ENCODE measurements around the gene NRG2. TPM values are rescaled to one million over a fixed set of nuclear protein-coding genes. Genes with fewer than 3 reads are reported as not detected.

The NRG2 gene
- total RNA-seq, 1 experiment from 2014 or later, result 0.91 TPM

GRCh38 chr5:140076142-140076541 is 33.0 kb upstream of the NRG2 start:
- Histone ChIP-seq H3K9ac (ENCODE audit: low read length) (no peak overlapping the region), H3K4me2 (ENCODE audit: low read length) (no peak overlapping the region), H3K4me3 (replicated peaks in 1 of 2; ENCODE audit: low read depth in 1 of 2, low read length in 2 of 2) (no peak overlapping the region), H3K27ac (ENCODE audit: low read depth, low read length) (no peak overlapping the region), H2AFZ (ENCODE audit: low read depth, low read length, poor library complexity, severe bottlenecking) (no peak overlapping the region), H3K79me2 (ENCODE audit: insufficient read depth, low read length) (no peaks in the 10 kb centered on the region), H3K9me3 (ENCODE audit: control insufficient read depth in 1 of 2, insufficient read depth in 1 of 2, low read depth in 1 of 2, low read length in 2 of 2) (no peaks in the 10 kb centered on the region), H4K20me1 (ENCODE audit: insufficient read depth) (no peaks in the 10 kb centered on the region), H3K4me1 (ENCODE audit: control insufficient read depth in 1 of 2, insufficient read depth in 2 of 2, low read length in 2 of 2) (0 out of 4 replicates have a peak, but pooled peaks cover 0 to 4% of the 10 kb centered on the region in 2 experiments), H3K36me3 (ENCODE audit: control insufficient read depth in 1 of 2, insufficient read depth in 2 of 2, low read length in 2 of 2) (no peaks in the 10 kb centered on the region), H3K9me2 (ENCODE audit: insufficient read depth) (no peaks in the 10 kb centered on the region), H3K27me3 (ENCODE audit: insufficient read depth, low read length) (no peaks in the 10 kb centered on the region)
- ChIA-PET POLR2A (no interaction called here), CTCF (interaction anchor here (1.0 to 4.6 kb wide), 6 partner anchors 56 to 280 kb away, joined by 3 to 39 read pairs (median 4); no protein-coding TSS in a partner anchor), RAD21 (ENCODE audit: low non-redundant PET in 1 of 2, low total read pairs in 2 of 2, uncharacterized antibody in 2 of 2, unreplicated experiment in 2 of 2) (no interaction called here)
- no TSS peak for BruUV-seq (replicated peaks)
- DNase-seq (ENCODE audit: low read depth, low spot score) (no peak), ATAC-seq (no peak)
- no peak for TF ChIP-seq ZFX (IDR thresholded peaks at IDR 0.05)
- no peak for TF ChIP-seq YY1 (IDR thresholded peaks at IDR 0.05; ENCODE audit: extremely low read depth, insufficient replicate concordance, low read depth, low read length)
- TF ChIP-seq MAX (IDR thresholded peaks at IDR 0.05), result no peak
- TF ChIP-seq CEBPB (IDR thresholded peaks at IDR 0.05; ENCODE audit: low read depth), result no peak
- TF ChIP-seq EZH2 (IDR thresholded peaks at IDR 0.05), result no peak
- TF ChIP-seq TCF7L2 (IDR thresholded peaks at IDR 0.05; ENCODE audit: borderline replicate concordance, extremely low read depth, insufficient read depth, insufficient read length), result no peak
- TF ChIP-seq, protein P1, sequence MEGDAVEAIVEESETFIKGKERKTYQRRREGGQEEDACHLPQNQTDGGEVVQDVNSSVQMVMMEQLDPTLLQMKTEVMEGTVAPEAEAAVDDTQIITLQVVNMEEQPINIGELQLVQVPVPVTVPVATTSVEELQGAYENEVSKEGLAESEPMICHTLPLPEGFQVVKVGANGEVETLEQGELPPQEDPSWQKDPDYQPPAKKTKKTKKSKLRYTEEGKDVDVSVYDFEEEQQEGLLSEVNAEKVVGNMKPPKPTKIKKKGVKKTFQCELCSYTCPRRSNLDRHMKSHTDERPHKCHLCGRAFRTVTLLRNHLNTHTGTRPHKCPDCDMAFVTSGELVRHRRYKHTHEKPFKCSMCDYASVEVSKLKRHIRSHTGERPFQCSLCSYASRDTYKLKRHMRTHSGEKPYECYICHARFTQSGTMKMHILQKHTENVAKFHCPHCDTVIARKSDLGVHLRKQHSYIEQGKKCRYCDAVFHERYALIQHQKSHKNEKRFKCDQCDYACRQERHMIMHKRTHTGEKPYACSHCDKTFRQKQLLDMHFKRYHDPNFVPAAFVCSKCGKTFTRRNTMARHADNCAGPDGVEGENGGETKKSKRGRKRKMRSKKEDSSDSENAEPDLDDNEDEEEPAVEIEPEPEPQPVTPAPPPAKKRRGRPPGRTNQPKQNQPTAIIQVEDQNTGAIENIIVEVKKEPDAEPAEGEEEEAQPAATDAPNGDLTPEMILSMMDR (IDR thresholded peaks at IDR 0.05 in 2 of 3, conservative IDR thresholded peaks at IDR 0.05 in 1 of 3; ENCODE audit: borderline replicate concordance in 1 of 3, insufficient read depth in 1 of 3, low read depth in 2 of 3, low read length in 2 of 3), result no peak
- TF ChIP-seq POLR2A (IDR thresholded peaks at IDR 0.05; ENCODE audit: borderline replicate concordance, extremely low read depth, insufficient read depth, insufficient read length), result no peak
- no peak for TF ChIP-seq SRF (IDR thresholded peaks at IDR 0.05; ENCODE audit: low read depth)
- TF ChIP-seq JUND (IDR thresholded peaks at IDR 0.05), result no peak
- no peak for TF ChIP-seq FOSL1 (IDR thresholded peaks at IDR 0.05; ENCODE audit: low read depth)
- no peak for TF ChIP-seq EGR1 (IDR thresholded peaks at IDR 0.05; ENCODE audit: low read depth)
- TF ChIP-seq ZNF274 (IDR thresholded peaks at IDR 0.05; ENCODE audit: low read depth, low read length), result no peak
- intact Hi-C loops (cut with micrococcal nuclease), result loop anchor here (10.0 kb wide), 2 partner anchors 149 to 279 kb away; no protein-coding TSS in a partner anchor
